GM19395 (cell line): ENCODE data around the gene SRSF8.
"Not testable (repeated sequence)": the region's sequence is repeated elsewhere in the genome, so short reads cannot be mapped to it uniquely, and the experiment has no call there.

ENCODE experiments used
- ATAC-seq: cut with Tn5 transposase; IDR thresholded peaks from one replicate; pipeline ENCODE4 v1.9.1; 2021; ENCODE audit warnings: mild to moderate bottlenecking, moderate library complexity; ENCODE audit not compliant: unreplicated experiment

Gene SRSF8

GRCh38 chr11:95066716-95067038, at the start of gene SRSF8:
Gene SRSF8 (plus strand): TSS chr11:95066919. CDS start chr11:95067227, 308 bp downstream.
- ATAC-seq: peak; percentile 55

DNA sequence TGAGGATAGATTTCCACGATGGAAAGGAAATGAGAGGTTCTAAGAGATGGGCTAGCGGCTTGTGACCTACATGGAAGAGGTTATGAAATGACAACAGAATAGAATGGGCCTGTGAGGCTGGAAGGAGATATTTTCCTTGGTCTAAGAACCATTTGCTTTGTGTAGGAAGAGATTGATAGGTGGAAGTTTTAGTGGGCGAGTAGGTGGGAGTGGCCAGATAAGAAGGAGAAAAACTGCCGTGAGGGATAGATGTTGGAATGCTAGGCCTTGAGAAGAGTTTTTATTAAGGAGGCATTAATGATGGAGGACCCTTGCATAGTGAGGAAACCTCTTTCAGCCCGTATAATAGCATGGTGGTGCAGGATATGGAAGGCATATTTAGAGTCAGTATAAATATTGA, 45.3 kb upstream of the SRSF8 start:
- ATAC-seq: not testable (repeated sequence)

DNA sequence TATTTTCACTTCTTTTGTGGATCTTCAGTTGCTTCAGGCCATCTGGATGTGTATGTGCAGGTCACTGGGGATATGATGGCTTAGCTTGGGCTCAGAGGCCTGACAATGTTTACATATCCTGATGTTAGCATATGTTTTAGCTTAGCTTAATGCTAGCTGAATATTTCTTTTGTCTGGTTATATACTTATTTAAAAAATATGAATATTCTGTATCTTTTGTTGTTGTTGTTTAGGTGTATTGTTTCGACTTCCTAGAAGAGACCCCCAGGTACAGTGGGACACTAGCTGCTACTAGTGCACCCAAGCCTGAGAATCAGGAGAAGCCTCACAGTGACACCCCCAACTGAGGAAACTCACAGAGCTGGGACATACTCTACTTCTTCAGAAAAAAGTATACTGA, 41.8 kb upstream of the SRSF8 start, which contains the start of gene KDM4E:
Gene KDM4E (plus strand): TSS at position 301 of the 400 bp plus-strand sequence. CDS start 300 bp downstream, outside the sequence.
- no peak for ATAC-seq

GRCh38 chr11:95025594-95025993, 41.1 kb upstream of the SRSF8 start:
- not testable (repeated sequence) for ATAC-seq

DNA sequence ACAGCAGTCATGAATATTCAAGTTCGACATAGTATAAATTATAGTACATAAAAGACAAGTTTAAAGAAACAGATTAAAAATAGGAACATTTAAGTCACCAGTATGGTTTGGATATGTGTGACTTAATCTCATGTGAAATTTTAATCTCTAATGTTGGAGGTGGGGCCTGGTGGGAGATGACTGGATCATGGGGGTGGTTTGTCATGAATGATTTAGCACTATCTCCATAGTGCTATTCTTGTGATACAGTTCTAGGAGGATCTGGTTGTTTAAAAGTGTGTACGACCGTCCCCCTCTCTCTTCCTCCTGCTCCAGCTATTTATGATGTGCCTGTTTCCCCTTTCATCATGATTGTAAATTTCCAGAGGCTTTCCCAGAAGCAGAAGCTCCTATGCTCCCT, 38.4 kb upstream of the SRSF8 start:
- no peak for ATAC-seq

GRCh38 chr11:95033051-95033450, 33.7 kb upstream of the SRSF8 start:
- ATAC-seq: no peak

DNA sequence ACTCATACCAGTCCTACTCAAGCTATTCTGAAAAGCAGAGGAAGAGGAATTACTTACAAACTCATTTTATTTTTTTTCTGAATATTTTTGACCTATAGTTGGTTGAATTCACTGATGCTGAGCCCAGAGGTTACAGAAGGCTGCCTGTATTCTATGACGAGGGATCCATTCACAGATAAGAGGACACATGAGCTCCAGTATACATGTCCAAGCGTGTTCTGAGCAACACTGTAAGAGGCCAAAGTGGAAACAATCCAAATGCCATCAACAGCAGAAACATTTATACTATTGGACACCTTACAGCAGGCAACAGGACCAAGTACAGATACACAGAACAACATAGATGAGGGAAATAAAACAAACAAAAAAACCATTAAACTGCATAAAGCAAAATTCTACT, 31.4 kb upstream of the SRSF8 start:
- ATAC-seq: no peak

GRCh38 chr11:95037356-95038035, 29.2 kb upstream of the SRSF8 start:
- ATAC-seq: not testable (repeated sequence)

GRCh38 chr11:95042239-95042638, 24.5 kb upstream of the SRSF8 start:
- ATAC-seq: no peak

- ATAC-seq: no peak
Measured at GRCh38 chr11:95042906-95043305, 23.8 kb upstream of the SRSF8 start.

DNA sequence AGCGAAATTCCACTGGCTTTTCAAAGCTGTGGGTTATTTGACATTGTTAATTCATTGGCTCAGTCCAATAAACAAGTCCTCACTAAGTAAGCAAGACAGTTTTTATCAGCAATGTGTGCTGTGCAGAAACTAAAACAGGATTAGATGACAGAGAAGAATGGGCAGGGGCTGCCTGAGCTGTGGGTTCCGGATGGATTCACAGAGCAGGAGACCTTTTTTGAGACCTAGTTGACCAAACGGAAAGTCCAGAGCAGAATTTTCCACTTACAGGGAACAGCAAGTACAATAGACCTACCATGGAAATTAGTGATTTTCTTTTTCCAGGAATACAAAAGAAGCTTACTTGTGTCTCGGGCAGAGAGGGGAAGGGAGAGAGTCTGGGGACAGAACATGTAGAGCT, 22.7 kb upstream of the SRSF8 start:
- ATAC-seq: no peak

GRCh38 chr11:95045812-95046211, 20.9 kb upstream of the SRSF8 start:
- no peak for ATAC-seq

DNA sequence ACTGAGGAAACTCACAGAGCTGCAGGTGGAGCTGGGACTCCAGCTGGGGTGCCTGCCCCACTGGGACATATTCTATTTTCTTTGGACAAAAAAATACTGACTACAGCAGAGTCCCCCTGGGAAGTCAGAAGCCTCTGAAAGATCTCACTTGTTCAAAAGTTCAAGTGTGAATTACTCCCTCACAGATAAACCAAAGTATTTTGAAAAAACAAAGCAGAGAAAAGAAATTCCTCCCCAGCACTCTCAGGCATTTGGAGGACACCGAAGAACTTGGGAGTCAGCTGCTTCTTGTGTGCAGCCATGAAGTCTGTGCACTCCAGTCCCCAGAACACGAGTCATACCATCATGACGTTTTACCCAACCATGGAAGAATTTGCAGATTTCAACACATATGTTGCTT, 17.6 kb upstream of the SRSF8 start, which contains the start of gene KDM4F:
Gene KDM4F (plus strand): TSS at position 301 of the 400 bp plus-strand sequence.
- not testable (repeated sequence) for ATAC-seq

DNA sequence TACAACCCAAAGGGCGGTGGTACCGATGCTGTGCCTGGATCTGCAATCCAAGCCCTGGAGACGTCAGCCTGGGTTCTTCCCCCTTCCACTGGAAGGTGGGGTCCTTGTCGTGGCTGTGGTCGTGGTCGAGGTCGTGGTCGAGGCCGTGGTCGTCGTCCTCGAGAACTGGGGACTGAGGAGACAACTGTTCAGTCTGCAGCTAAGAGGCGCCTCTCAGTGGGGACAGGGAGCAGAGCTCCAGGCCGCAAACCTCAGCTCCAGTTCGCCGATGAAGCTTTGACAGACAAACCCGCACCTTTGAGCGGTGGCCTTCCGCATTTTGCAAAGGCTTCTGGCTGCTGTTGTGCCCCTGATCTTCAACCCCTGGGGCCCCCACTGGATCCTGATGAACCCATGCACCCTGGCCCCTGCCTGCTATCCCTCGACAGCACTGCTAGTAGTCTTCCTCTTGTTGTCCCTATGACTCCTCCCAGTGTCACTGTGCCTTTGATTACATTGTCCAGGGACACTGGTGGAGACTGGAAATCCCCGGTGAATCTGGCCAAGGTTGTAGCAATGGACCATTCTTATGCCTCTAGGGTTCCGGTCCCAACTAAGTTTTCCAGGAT, 16.0 kb upstream of the SRSF8 start:
- no peak for ATAC-seq

GRCh38 chr11:95054356-95054755, 12.4 kb upstream of the SRSF8 start:
- no peak for ATAC-seq

DNA sequence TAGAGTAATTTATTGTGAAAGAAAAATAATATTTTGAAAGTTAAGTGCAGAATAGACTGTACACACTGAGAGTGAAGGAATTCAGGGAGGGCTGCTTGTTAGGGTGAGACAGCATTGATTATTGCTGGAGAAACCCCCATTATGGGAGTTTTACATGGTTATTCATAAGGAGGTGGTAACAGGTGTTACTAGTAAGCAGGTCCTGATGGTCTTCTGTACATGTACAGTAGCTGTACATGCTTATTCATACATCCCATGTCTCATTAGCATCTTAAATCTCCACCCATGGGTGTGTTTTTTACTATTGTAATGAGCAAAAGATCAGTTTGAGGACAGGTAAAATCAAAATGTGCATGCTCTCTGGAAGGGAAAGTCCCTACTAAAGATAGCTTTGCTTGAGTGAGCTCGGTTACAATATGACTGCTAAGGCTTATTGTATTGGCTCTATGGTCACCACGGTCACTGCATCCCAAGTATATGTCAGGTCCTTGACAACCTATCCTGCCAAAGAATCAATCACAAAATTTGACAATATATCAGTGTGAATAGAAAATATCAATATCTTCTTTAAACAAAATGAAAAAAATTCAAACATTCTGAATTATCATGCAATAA, 11.3 kb upstream of the SRSF8 start:
- peak; percentile 97 for ATAC-seq

GRCh38 chr11:95057959-95058358, 8.8 kb upstream of the SRSF8 start:
- ATAC-seq: no peak

- ATAC-seq: no peak
Measured at GRCh38 chr11:95058621-95059020, 8.1 kb upstream of the SRSF8 start.

DNA sequence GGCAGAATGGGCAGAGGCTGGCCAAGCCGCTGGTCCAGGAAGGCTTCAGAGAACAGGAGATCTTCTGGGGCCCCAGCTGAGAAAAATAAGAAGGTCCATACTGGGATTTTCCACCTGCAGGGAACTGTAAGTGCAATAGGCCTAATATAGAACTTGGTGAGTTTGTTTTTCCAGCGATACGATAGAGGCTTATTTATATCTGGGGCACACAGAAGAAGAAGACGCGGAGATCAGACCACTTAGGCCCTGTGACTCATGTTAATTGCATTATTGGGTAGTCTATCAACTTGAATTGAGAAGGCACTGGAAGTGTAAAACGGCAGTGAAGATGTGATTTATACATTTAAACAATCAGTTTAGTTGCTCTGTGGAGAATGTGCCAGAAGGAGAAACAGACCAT, 7.7 kb upstream of the SRSF8 start:
- ATAC-seq: no peak

DNA sequence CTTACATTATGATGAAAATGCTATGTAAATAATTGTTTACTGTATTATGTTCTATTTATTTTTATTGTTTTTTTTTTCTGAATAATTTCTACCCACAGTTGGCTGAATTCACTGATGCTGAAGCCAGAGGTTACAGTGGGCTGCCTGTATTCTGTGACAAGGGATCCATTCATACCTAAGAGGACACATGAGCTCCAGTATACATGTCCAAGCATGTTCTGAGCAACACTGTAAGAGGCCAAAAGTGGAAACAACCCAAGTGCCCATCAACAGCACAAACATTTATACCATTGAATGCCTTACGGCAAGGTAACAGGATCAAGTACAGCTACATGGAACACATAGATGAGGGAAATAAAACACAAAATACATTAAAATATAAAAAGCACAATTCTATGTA, 1.4 kb upstream of the SRSF8 start:
- no peak for ATAC-seq

GRCh38 chr11:95067039-95067840, 521 bp downstream of the SRSF8 start:
- peak; percentile 67 for ATAC-seq
